WTC11 (cell line): ENCODE results near the gene TMPRSS11B. TPM values are rescaled to one million over a fixed set of nuclear protein-coding genes. Genes with fewer than 3 reads are reported as not detected.
"Not testable (repeated sequence)": the region's sequence is repeated elsewhere in the genome, so short reads cannot be mapped to it uniquely, and the experiment has no call there.

Source experiments
- ATAC-seq: fragments of 200-7000 bp; cut with Tn5 transposase; 2 replicates; pipeline ENCODE4 v1.10.0; 2021; ENCODE audit warnings: mild to moderate bottlenecking, moderate library complexity
- CTCF ChIA-PET: fragments of 300-600 bp; sonication (Branson Sonifier 250); formaldehyde crosslinking; loops from one replicate; lab custom pipeline; 2021; ENCODE audit warnings: antibody characterized with exemption; lab: Charles Lee
- POLR2A ChIA-PET: fragments of 350-600 bp; sonication (Branson Sonifier 250); formaldehyde crosslinking; loops from one replicate; lab custom pipeline; 2021; ENCODE audit warnings: antibody characterized with exemption; lab: Charles Lee
- DNase-seq: peaks from one replicate; pipeline ENCODE4 v3.0.0; 2021; ENCODE audit warnings: low spot score
- H3K27ac Mint-ChIP-seq: 2 replicates; pipeline ENCODE4 v1.8.0; 2021; ENCODE audit warnings: mixed read lengths
- H3K27me3 Mint-ChIP-seq: 2 replicates; pipeline ENCODE4 v1.8.0; 2021; ENCODE audit warnings: low read depth, mild to moderate bottlenecking, moderate library complexity, mixed read lengths
- H3K36me3 Mint-ChIP-seq: 2 replicates; pipeline ENCODE4 v1.8.0; 2021; ENCODE audit warnings: mixed read lengths
- H3K4me1 Mint-ChIP-seq: 2 replicates; pipeline ENCODE4 v1.8.0; 2022; ENCODE audit warnings: mixed read lengths
- H3K4me3 Mint-ChIP-seq: 2 replicates; pipeline ENCODE4 v1.8.0; 2021; ENCODE audit warnings: mild to moderate bottlenecking, moderate library complexity, mixed read lengths
- H3K9me3 Mint-ChIP-seq: 2 replicates; pipeline ENCODE4 v1.8.0; 2021; ENCODE audit warnings: mixed read lengths
- ELF4 ChIP-seq: sonication (generic); formaldehyde crosslinking; IDR thresholded peaks from 2 replicates; pipeline ENCODE4 v1.8.1; 2022; ENCODE audit warnings: low read depth, mild to moderate bottlenecking, moderate library complexity, missing genetic modification reagents
- FOXJ3 ChIP-seq: sonication (generic); formaldehyde crosslinking; IDR thresholded peaks from 2 replicates; pipeline ENCODE4 v1.9.0; 2021; ENCODE audit warnings: missing genetic modification reagents, mild to moderate bottlenecking, borderline replicate concordance
- GTF2I ChIP-seq: fragments of 250-450 bp; sonication (Bioruptor Pico); conservative IDR thresholded peaks from 2 replicates; pipeline ENCODE4 v1.4.0; 2021; ENCODE audit warnings: mild to moderate bottlenecking
- JUN ChIP-seq: sonication (generic); formaldehyde crosslinking; IDR thresholded peaks from 2 replicates; pipeline ENCODE4 v1.8.0; 2023; ENCODE audit warnings: mild to moderate bottlenecking, missing genetic modification reagents
- MAX ChIP-seq: sonication (generic); formaldehyde crosslinking; IDR thresholded peaks from 2 replicates; pipeline ENCODE4 v1.8.0; 2022; ENCODE audit warnings: mild to moderate bottlenecking, missing genetic modification reagents
- NR3C1 ChIP-seq: sonication (generic); formaldehyde crosslinking; conservative IDR thresholded peaks from 2 replicates; pipeline ENCODE4 v1.8.1; 2023; ENCODE audit warnings: low read depth, mild to moderate bottlenecking, missing genetic modification reagents
- RORB ChIP-seq: fragments of 250-450 bp; sonication (Bioruptor Pico); IDR thresholded peaks from 2 replicates; pipeline ENCODE4 v1.9.0; 2021; ENCODE audit warnings: mild to moderate bottlenecking
- TCF7 ChIP-seq: sonication (generic); formaldehyde crosslinking; IDR thresholded peaks from 2 replicates; pipeline ENCODE4 v1.8.0; 2022; ENCODE audit warnings: mild to moderate bottlenecking, low read depth, missing genetic modification reagents, moderate library complexity
- TP53 ChIP-seq: sonication (generic); formaldehyde crosslinking; IDR thresholded peaks from 2 replicates; pipeline ENCODE4 v1.8.1; 2023; ENCODE audit warnings: mild to moderate bottlenecking, missing genetic modification reagents
- ZNF121 ChIP-seq: sonication (generic); formaldehyde crosslinking; IDR thresholded peaks from 2 replicates; pipeline ENCODE4 v1.8.0; 2023; ENCODE audit warnings: missing genetic modification reagents
- ZNF416 ChIP-seq: fragments of 250-450 bp; sonication (Bioruptor Pico); IDR thresholded peaks from 2 replicates; pipeline ENCODE4 v1.9.0; 2021; ENCODE audit warnings: mild to moderate bottlenecking, inconsistent platforms
- total RNA-seq: library from RNA; stranded (reverse); gene quantifications from 3 replicates; pipeline ENCODE4 v1.2.3, GENCODE V29; 2021
- TF ChIP-seq, protein P1 (sequence below): sonication (generic); formaldehyde crosslinking; IDR thresholded peaks from 2 replicates; pipeline ENCODE4 v1.8.1; 2023; ENCODE audit warnings: mild to moderate bottlenecking, missing genetic modification reagents
- TF ChIP-seq, protein P2 (sequence below): sonication (generic); formaldehyde crosslinking; IDR thresholded peaks from 2 replicates; pipeline ENCODE4 v1.8.1; 2022; ENCODE audit warnings: mild to moderate bottlenecking, missing genetic modification reagents, moderate library complexity, borderline replicate concordance

The TMPRSS11B gene
- total RNA-seq, 1 experiment from 2014 or later, result not detected

DNA sequence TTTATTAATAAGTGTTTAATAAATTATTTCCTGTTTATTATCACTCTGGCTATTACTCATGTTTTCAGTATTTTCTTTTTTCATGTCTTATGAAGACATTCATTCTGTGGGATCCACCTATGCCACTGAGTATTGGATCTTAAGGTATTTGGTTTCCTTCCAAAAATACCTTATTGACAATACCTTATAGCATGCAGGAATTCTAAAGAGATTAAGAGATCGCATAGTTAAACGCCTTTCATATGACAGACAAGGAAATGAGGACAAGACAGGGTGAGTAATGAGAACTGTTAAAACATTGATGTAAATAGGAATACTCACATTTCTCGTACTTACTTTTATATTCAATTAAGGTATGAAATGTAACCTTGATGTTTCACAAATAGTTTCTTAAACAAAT, 38.2 kb upstream of the TMPRSS11B start (continued):
- TF ChIP-seq ZNF416 (CRISPR knock-in tag), result no peak
- TF ChIP-seq, all 79 proteins: peak for 0

DNA sequence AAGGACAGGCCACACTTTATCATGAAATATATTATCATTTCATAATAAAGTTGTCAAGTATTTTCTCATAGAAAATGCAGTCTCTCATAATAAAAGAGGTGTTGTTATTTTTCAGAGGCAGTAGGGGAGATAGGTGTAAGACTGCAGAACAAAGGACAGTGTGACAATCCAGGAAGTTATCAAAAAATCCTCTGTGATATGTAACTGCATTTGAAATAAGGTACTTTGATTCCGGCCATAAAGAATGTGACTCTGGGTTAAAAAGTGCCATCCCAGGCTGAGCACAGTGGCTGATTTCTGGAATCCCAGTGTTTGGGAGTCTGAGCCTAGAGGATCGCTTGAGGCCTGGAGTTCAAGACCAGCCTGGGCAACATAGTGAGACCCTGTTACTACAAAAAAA, 37.6 kb upstream of the TMPRSS11B start:
- Mint-ChIP-seq H3K4me1 (peaks cover 26% of the 10 kb centered on the region), H3K27me3 (no peaks in the 10 kb centered on the region), H3K9me3 (peaks cover 8% of the 10 kb centered on the region), H3K27ac (no peak overlapping the region), H3K4me3 (no peak overlapping the region), H3K36me3 (0 out of 2 replicates have a peak, but pooled peaks cover 3% of the 10 kb centered on the region)
- ChIA-PET CTCF (no interaction called here), POLR2A (no interaction called here)
- no peak for ATAC-seq
- TF ChIP-seq NR3C1 (CRISPR knock-in tag), result no peak
- no peak for TF ChIP-seq FOXJ3 (CRISPR knock-in tag)
- TF ChIP-seq ZNF416 (CRISPR knock-in tag), result no peak
- no peak for TF ChIP-seq JUN (CRISPR knock-in tag)
- no peak for TF ChIP-seq GTF2I (CRISPR knock-in tag)
- TF ChIP-seq TP53 (CRISPR knock-in tag), result no peak
- TF ChIP-seq ZNF121 (CRISPR knock-in tag), result 0 out of 2 replicates have a peak, but pooled peaks have one; percentile 30
- DNase-seq, result no peak

DNA sequence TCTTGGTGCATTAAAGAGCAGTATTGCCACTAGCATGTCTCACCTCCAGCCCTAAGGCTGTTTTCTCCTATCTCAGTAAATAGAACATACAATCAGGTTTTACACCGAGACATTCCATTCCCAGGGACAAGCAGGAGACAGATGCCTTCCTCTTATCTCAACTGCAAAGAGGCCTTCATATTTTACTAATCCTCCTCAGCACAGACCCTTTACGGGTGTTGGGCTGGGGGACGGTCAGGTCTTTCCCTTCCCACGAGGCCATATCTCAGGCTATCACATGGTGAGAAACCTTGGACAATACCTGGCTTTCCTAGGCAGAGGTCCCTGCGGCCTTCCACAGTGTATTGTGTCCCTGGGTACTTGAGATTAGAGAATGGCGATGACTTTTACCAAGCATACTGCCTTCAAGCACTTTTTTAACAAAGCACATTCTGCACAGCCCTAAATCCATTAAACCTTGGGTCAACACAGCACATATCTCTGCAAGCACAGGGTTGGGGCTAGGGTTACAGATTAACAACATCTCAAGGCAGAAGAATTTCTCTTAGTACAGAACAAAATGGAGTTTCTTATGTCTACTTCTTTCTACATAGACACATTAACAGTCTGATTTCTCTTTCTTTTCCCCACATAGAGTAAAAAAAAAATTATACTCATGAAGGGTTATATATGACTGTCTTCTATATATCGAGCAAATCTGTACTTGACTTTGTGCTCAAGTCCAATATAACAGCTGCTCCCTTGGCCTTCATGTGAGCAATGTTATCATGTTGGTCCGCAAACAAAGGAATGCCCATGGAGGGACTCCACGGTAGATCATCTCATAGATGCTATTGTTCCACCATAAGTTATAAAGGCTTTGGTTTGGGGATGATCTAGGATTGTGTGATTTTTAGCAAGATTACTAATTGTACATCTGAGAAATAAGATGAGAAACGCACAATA, 36.6 kb upstream of the TMPRSS11B start:
- ATAC-seq, CTCF ChIA-PET, H3K4me3 Mint-ChIP-seq, DNase-seq, H3K27ac Mint-ChIP-seq, H3K9me3 Mint-ChIP-seq, H3K27me3 Mint-ChIP-seq, POLR2A ChIA-PET, H3K36me3 Mint-ChIP-seq: not testable (repeated sequence)
- peaks cover 31% of the 10 kb centered on the region for H3K4me1 Mint-ChIP-seq

- CTCF ChIA-PET, result no interaction called here
- DNase-seq (no peak), ATAC-seq (no peak)
- H3K4me3 Mint-ChIP-seq, result no peak overlapping the region
- H3K4me1 Mint-ChIP-seq, result peaks cover 40% of the 10 kb centered on the region
- POLR2A ChIA-PET, result no interaction called here
- peaks cover 14% of the 10 kb centered on the region for H3K36me3 Mint-ChIP-seq
- H3K27me3 Mint-ChIP-seq, result 0 out of 2 replicates have a peak, but pooled peaks cover 6% of the 10 kb centered on the region
- H3K27ac Mint-ChIP-seq, result no peak overlapping the region
- TF ChIP-seq ELF4 (CRISPR knock-in tag), result no peak
- TF ChIP-seq RORB (CRISPR knock-in tag), result no peak
- no peak for TF ChIP-seq NR3C1 (CRISPR knock-in tag)
- TF ChIP-seq MAX (CRISPR knock-in tag), result no peak
- no peak for TF ChIP-seq TP53 (CRISPR knock-in tag)
- TF ChIP-seq, protein P1, sequence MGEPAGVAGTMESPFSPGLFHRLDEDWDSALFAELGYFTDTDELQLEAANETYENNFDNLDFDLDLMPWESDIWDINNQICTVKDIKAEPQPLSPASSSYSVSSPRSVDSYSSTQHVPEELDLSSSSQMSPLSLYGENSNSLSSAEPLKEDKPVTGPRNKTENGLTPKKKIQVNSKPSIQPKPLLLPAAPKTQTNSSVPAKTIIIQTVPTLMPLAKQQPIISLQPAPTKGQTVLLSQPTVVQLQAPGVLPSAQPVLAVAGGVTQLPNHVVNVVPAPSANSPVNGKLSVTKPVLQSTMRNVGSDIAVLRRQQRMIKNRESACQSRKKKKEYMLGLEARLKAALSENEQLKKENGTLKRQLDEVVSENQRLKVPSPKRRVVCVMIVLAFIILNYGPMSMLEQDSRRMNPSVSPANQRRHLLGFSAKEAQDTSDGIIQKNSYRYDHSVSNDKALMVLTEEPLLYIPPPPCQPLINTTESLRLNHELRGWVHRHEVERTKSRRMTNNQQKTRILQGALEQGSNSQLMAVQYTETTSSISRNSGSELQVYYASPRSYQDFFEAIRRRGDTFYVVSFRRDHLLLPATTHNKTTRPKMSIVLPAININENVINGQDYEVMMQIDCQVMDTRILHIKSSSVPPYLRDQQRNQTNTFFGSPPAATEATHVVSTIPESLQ (CRISPR knock-in tag), result no peak
- no peak for TF ChIP-seq TCF7 (CRISPR knock-in tag)
- peaks cover 22% of the 10 kb centered on the region for H3K9me3 Mint-ChIP-seq
Measured at GRCh38 chr4:68278029-68278428, 32.5 kb upstream of the TMPRSS11B start.

DNA sequence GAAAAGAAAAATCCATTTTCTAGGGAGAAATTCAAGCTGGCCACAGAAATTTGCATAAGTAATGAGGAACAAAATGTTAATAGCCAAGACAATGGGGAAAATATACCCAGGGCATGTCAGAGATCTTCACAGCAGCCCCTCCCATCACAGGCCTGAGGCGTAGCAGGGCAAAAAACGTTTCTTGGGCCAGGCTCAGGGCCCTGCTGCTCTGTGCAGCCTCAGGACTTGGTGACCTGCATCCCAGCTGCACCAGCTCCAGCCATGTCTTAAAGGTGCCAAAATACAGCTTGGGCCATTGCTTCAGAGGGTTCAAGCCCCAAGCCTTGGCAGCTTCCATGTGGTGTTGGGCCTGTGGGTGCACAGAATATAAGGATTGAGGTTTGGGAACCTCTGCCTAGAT, 32.1 kb upstream of the TMPRSS11B start:
- ChIA-PET CTCF (no interaction called here), POLR2A (no interaction called here)
- ATAC-seq, result no peak

More for the DNA sequence above, 32.1 kb upstream of the TMPRSS11B start:
- H3K4me3 Mint-ChIP-seq, result no peak overlapping the region
- H3K4me1 Mint-ChIP-seq, result peaks cover 44% of the 10 kb centered on the region
- H3K9me3 Mint-ChIP-seq, result peaks cover 22% of the 10 kb centered on the region
- H3K27me3 Mint-ChIP-seq, result 0 out of 2 replicates have a peak, but pooled peaks cover 6% of the 10 kb centered on the region
- no peak overlapping the region for H3K27ac Mint-ChIP-seq
- peaks cover 14% of the 10 kb centered on the region for H3K36me3 Mint-ChIP-seq
- TF ChIP-seq, protein P2, sequence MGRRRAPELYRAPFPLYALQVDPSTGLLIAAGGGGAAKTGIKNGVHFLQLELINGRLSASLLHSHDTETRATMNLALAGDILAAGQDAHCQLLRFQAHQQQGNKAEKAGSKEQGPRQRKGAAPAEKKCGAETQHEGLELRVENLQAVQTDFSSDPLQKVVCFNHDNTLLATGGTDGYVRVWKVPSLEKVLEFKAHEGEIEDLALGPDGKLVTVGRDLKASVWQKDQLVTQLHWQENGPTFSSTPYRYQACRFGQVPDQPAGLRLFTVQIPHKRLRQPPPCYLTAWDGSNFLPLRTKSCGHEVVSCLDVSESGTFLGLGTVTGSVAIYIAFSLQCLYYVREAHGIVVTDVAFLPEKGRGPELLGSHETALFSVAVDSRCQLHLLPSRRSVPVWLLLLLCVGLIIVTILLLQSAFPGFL (CRISPR knock-in tag), result no peak
- TF ChIP-seq, all 79 proteins: peak for 0
- DNase-seq, result no peak
